Ishikawa (cell line): ENCODE data around the gene ZDHHC5.

Experiments used
- CEBPB ChIP-seq: IDR thresholded peaks from 2 replicates; pipeline ENCODE4 v1.6.1; 2012
- CREB1 ChIP-seq: IDR thresholded peaks from 2 replicates; pipeline ENCODE4 v1.6.1; 2012; ENCODE audit warnings: low read depth
- EGR1 ChIP-seq: IDR thresholded peaks from 2 replicates; pipeline ENCODE4 v1.6.1; 2012
- EP300 ChIP-seq: IDR thresholded peaks from 2 replicates; pipeline ENCODE4 v1.6.1; 2012; ENCODE audit warnings: borderline replicate concordance
- FOXM1 ChIP-seq: IDR thresholded peaks from 2 replicates; pipeline ENCODE4 v1.6.1; 2012; ENCODE audit warnings: low read depth, borderline replicate concordance
- MAX ChIP-seq: IDR thresholded peaks from 2 replicates; pipeline ENCODE4 v1.6.1; 2012
- NFIC ChIP-seq: IDR thresholded peaks from 2 replicates; pipeline ENCODE4 v1.6.1; 2012
- RAD21 ChIP-seq: IDR thresholded peaks from 2 replicates; pipeline ENCODE4 v1.6.1; 2012; ENCODE audit warnings: low read depth
- REST ChIP-seq: IDR thresholded peaks from 2 replicates; pipeline ENCODE4 v1.6.1; 2012; ENCODE audit warnings: low read depth, mild to moderate bottlenecking
- TAF1 ChIP-seq: IDR thresholded peaks from 2 replicates; pipeline ENCODE4 v1.6.1; 2012; ENCODE audit warnings: low read depth, mild to moderate bottlenecking
- TCF12 ChIP-seq: IDR thresholded peaks from 2 replicates; pipeline ENCODE4 v1.6.1; 2012; ENCODE audit warnings: low read depth
- TEAD4 ChIP-seq: IDR thresholded peaks from 2 replicates; pipeline ENCODE4 v1.6.1; 2012
- USF1 ChIP-seq: IDR thresholded peaks from 2 replicates; pipeline ENCODE4 v1.6.1; 2012
- YY1 ChIP-seq: IDR thresholded peaks from 2 replicates; pipeline ENCODE4 v1.6.1; 2012; ENCODE audit warnings: low read depth
- ZBTB7A ChIP-seq: IDR thresholded peaks from 2 replicates; pipeline ENCODE4 v1.6.1; 2012; ENCODE audit warnings: low read depth

Gene ZDHHC5

DNA sequence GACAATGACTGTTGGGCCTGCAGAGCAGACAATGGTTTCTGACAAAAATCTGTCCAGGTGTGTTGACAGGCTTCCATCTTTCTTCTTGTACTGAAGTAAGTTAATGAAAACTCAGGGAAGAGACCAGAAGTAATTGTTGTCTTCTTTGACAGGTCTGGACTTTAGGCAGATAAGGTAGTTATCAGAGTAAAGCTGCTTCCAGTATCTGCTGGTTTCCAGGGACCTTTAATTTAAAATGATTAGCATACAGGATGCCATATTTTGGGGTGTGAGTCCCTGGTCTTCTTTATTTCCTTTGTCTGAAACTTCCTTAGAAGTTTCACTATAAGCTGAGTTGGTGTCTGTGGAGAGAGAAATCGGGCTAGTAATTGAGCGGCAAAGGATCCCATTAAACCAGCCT is 45.9 kb downstream of the ZDHHC5 start:
- TF ChIP-seq FOXM1 (no peak), ZBTB7A (no peak), REST (no peak), TAF1 (no peak), TEAD4 (no peak), MAX (no peak), YY1 (no peak)

GRCh38 chr11:57727185-57727584 is 59.3 kb downstream of the ZDHHC5 start:
- TF ChIP-seq EGR1 (no peak), MAX (no peak), CEBPB (no peak), RAD21 (no peak)

GRCh38 chr11:57728829-57729228 is 60.9 kb downstream of the ZDHHC5 start:
- TF ChIP-seq TEAD4, result no peak

- TF ChIP-seq YY1 (no peak), USF1 (no peak), TCF12 (no peak), EGR1 (no peak), CREB1 (no peak), FOXM1 (no peak), ZBTB7A (no peak)
Observed at GRCh38 chr11:57729479-57729878, 61.6 kb downstream of the ZDHHC5 start.

DNA sequence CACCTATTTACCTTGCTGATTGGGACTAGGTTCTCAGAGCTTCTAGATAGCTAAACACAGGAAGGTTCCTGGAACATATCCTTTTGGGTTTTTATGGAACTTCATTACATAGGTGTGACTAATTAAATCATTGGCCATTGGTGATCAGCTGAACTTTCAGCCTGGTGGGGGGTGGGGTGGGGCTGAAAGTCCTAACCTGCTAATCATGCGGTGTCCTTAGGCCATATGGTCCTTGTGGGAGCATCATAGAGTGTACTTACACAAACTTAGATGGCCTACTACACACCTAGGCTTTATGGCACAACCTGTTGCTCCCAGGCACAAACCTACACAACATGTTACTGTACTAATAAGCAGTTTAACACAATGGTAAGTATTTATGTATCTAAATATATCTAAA is 64.7 kb downstream of the ZDHHC5 start:
- TF ChIP-seq TEAD4, result no peak
- no peak for TF ChIP-seq EP300
- TF ChIP-seq USF1, result no peak
- TF ChIP-seq NFIC, result no peak
- no peak for TF ChIP-seq CEBPB
- no peak for TF ChIP-seq ZBTB7A
- no peak for TF ChIP-seq EGR1
- no peak for TF ChIP-seq FOXM1
- TF ChIP-seq CREB1, result no peak
- no peak for TF ChIP-seq TCF12
- TF ChIP-seq RAD21, result no peak
- TF ChIP-seq TAF1, result no peak
- no peak for TF ChIP-seq REST
- TF ChIP-seq YY1, result no peak
- TF ChIP-seq MAX, result no peak

GRCh38 chr11:57735619-57736298 is 67.8 kb downstream of the ZDHHC5 start:
- no peak for TF ChIP-seq YY1
- TF ChIP-seq RAD21, result no peak
- no peak for TF ChIP-seq FOXM1
- TF ChIP-seq CREB1, result no peak
- no peak for TF ChIP-seq EGR1
- no peak for TF ChIP-seq TAF1
- no peak for TF ChIP-seq MAX
- TF ChIP-seq ZBTB7A, result no peak
- no peak for TF ChIP-seq TCF12
- no peak for TF ChIP-seq REST
- TF ChIP-seq EP300, result no peak
- no peak for TF ChIP-seq USF1
- no peak for TF ChIP-seq CEBPB
- TF ChIP-seq NFIC, result no peak
